ENCODE results near the gene PRKCI.
"Not testable (repeated sequence)": the region's sequence is repeated elsewhere in the genome, so short reads cannot be mapped to it uniquely, and the experiment has no call there.

DNA sequence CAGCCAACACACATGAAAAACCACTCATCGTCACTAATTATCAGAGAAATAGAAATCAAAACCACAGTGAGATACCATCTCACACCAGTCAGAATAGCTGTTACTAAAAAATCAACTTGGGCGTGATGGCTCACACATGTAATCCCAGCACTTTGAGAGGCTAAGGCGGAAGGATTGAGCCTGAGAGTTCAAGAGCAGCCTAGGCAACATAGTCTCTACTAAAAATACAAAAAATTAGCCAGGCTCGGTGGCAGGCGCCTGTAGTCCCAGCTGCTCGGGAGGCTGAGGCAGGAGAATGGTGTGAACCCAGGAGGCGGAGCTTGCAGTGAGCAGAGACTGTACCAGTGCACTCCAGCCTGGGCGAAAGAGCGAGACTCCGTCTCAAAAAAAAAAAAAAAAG is 55.1 kb downstream of the PRKCI start:
- not testable (repeated sequence) for TF ChIP-seq ZNF274 (IDR thresholded peaks at IDR 0.05; ENCODE audit: low read depth, low read length); YY1 (IDR thresholded peaks at IDR 0.05; ENCODE audit: insufficient read depth, insufficient read length)

All from NT2/D1 (cell line).